ENCODE data around the gene ATPAF1. TPM values are rescaled to one million over a fixed set of nuclear protein-coding genes. Genes with fewer than 3 reads are reported as not detected.

ATPAF1 gene
- total RNA-seq, 1 donor from 2014 or later: 79.3 TPM

Other genes starting within 250 kb of the ATPAF1 start
- gene DMBX1, start 178.5 kb downstream of the ATPAF1 start, total RNA-seq (ENCODE audit: low replicate concordance): 0.06 and 0.56 TPM in 2 replicates
- not detected in 2 replicates for gene KNCN, start 116.7 kb downstream of the ATPAF1 start, total RNA-seq (ENCODE audit: low replicate concordance)
- gene MKNK1, start 64.1 kb downstream of the ATPAF1 start, total RNA-seq (ENCODE audit: low replicate concordance): 10.5 and 16.4 TPM in 2 replicates
- gene MOB3C, start 51.6 kb downstream of the ATPAF1 start, total RNA-seq (ENCODE audit: low replicate concordance): 1.1 and 2.3 TPM in 2 replicates
- not detected in 2 replicates for gene TEX38, start 3.5 kb upstream of the ATPAF1 start, total RNA-seq (ENCODE audit: low replicate concordance)
- gene EFCAB14, start 50.8 kb upstream of the ATPAF1 start, total RNA-seq (ENCODE audit: low replicate concordance): 28.5 and 44.7 TPM in 2 replicates
- not detected in 2 replicates for gene CYP4B1, start 130.7 kb upstream of the ATPAF1 start, total RNA-seq (ENCODE audit: low replicate concordance)

Measured in neural progenitor cell (in vitro differentiated cells).